ENCODE results near the gene C2orf76.

C2orf76 gene

GRCh38 chr2:119354860-119355259, 11.8 kb downstream of the C2orf76 start:
- H3K27me3 ChIP-seq (ENCODE audit: insufficient read depth, low read length): no peaks in the 10 kb centered on the region
- no peak overlapping the region for H3K4ac ChIP-seq (ENCODE audit: low read depth, low read length)
- H3K4me3 ChIP-seq (ENCODE audit: low read depth, low read length): no peak overlapping the region
- no peak overlapping the region for H3K4me2 ChIP-seq (ENCODE audit: low read length)
- peaks cover 0 to 3% of the 10 kb centered on the region in 2 experiments for H3K4me1 ChIP-seq (ENCODE audit: control insufficient read depth in 1 of 2, insufficient read depth in 2 of 2, low read length in 2 of 2)
- no peaks in the 10 kb centered on the region for H3K79me2 ChIP-seq (ENCODE audit: control insufficient read depth, insufficient read depth, low read length, poor library complexity)
- H3K27ac ChIP-seq (ENCODE audit: low read depth, low read length): no peak overlapping the region
- H3K14ac ChIP-seq (ENCODE audit: low read length): no peak overlapping the region
- H3K79me1 ChIP-seq (ENCODE audit: low read length): no peaks in the 10 kb centered on the region
- no peak overlapping the region for H4K8ac ChIP-seq (ENCODE audit: low read depth, low read length)
- no peak overlapping the region for H2AK5ac ChIP-seq (ENCODE audit: low read length)
- H3K18ac ChIP-seq (ENCODE audit: low read length): no peak overlapping the region
- no peak overlapping the region for H4K12ac ChIP-seq (ENCODE audit: low read depth, low read length)
- no peak overlapping the region for H2AFZ ChIP-seq (ENCODE audit: insufficient read depth, low read length, poor library complexity)
- H3K23ac ChIP-seq (ENCODE audit: low read length): no peak overlapping the region
- no peak overlapping the region for H2BK120ac ChIP-seq (ENCODE audit: insufficient read depth, low read length, poor library complexity)
- H3K36me3 ChIP-seq (ENCODE audit: control insufficient read depth in 1 of 2, insufficient read depth in 2 of 2, low read length in 2 of 2): no peaks in the 10 kb centered on the region
- no peak overlapping the region for H2BK5ac ChIP-seq (ENCODE audit: low read depth, low read length, poor library complexity)
- H3K9ac ChIP-seq (ENCODE audit: low read length): no peak overlapping the region
- H3K9me3 ChIP-seq (ENCODE audit: insufficient read depth, low read depth, low read length): no peaks in the 10 kb centered on the region
- H4K91ac ChIP-seq (ENCODE audit: low read depth, low read length): no peak overlapping the region
- WGBS (ENCODE audit: extremely low coverage, insufficient coverage, insufficient read length): no CpG with 5 or more reads among the region's 1 CpG
- no peak overlapping the region for H2BK12ac ChIP-seq (ENCODE audit: low read length)
- DNase-seq: no peak

- no peak overlapping the region for H4K12ac ChIP-seq (ENCODE audit: low read depth, low read length)
- no peak overlapping the region for H3K18ac ChIP-seq (ENCODE audit: low read length)
- H2BK5ac ChIP-seq (ENCODE audit: low read depth, low read length, poor library complexity): no peak overlapping the region
- H2BK12ac ChIP-seq (ENCODE audit: low read length): no peak overlapping the region
- H2AFZ ChIP-seq (ENCODE audit: insufficient read depth, low read length, poor library complexity): no peak overlapping the region
- H2AK5ac ChIP-seq (ENCODE audit: low read length): no peak overlapping the region
- H3K27ac ChIP-seq (ENCODE audit: low read depth, low read length): no peak overlapping the region
- H2BK120ac ChIP-seq (ENCODE audit: insufficient read depth, low read length, poor library complexity): no peak overlapping the region
- no peak overlapping the region for H3K4me3 ChIP-seq (ENCODE audit: low read depth, low read length)
- H3K14ac ChIP-seq (ENCODE audit: low read length): no peak overlapping the region
- H3K4me2 ChIP-seq (ENCODE audit: low read length): no peak overlapping the region
- no peaks in the 10 kb centered on the region for H3K36me3 ChIP-seq (ENCODE audit: control insufficient read depth in 1 of 2, insufficient read depth in 2 of 2, low read length in 2 of 2)
- no peak overlapping the region for H3K4ac ChIP-seq (ENCODE audit: low read depth, low read length)
- no peaks in the 10 kb centered on the region for H3K79me1 ChIP-seq (ENCODE audit: low read length)
- no peak overlapping the region for H4K91ac ChIP-seq (ENCODE audit: low read depth, low read length)
- no peaks in the 10 kb centered on the region for H3K27me3 ChIP-seq (ENCODE audit: insufficient read depth, low read length)
- no peak overlapping the region for H3K23ac ChIP-seq (ENCODE audit: low read length)
- no peak for DNase-seq
- no peak overlapping the region for H4K8ac ChIP-seq (ENCODE audit: low read depth, low read length)
- no peaks in the 10 kb centered on the region for H3K9me3 ChIP-seq (ENCODE audit: insufficient read depth, low read depth, low read length)
- H3K4me1 ChIP-seq (ENCODE audit: control insufficient read depth in 1 of 2, insufficient read depth in 2 of 2, low read length in 2 of 2): peaks cover 5 to 9% of the 10 kb centered on the region in 2 experiments
- no peak overlapping the region for H3K9ac ChIP-seq (ENCODE audit: low read length)
- no peaks in the 10 kb centered on the region for H3K79me2 ChIP-seq (ENCODE audit: control insufficient read depth, insufficient read depth, low read length, poor library complexity)
Observed at GRCh38 chr2:119352357-119352756, 14.3 kb downstream of the C2orf76 start.

GRCh38 chr2:119350311-119350998, 16.2 kb downstream of the C2orf76 start:
- no peaks in the 10 kb centered on the region for H3K79me2 ChIP-seq (ENCODE audit: control insufficient read depth, insufficient read depth, low read length, poor library complexity)
- no CpG with 5 or more reads among the region's 4 CpGs for WGBS (ENCODE audit: extremely low coverage, insufficient coverage, insufficient read length)
- no peak overlapping the region for H3K4me2 ChIP-seq (ENCODE audit: low read length)
- H3K27me3 ChIP-seq (ENCODE audit: insufficient read depth, low read length): no peaks in the 10 kb centered on the region
- no peak overlapping the region for H3K23ac ChIP-seq (ENCODE audit: low read length)
- no peak overlapping the region for H3K9ac ChIP-seq (ENCODE audit: low read length)
- H2BK12ac ChIP-seq (ENCODE audit: low read length): no peak overlapping the region
- no peaks in the 10 kb centered on the region for H3K9me3 ChIP-seq (ENCODE audit: insufficient read depth, low read depth, low read length)
- no peak overlapping the region for H3K18ac ChIP-seq (ENCODE audit: low read length)
- H3K14ac ChIP-seq (ENCODE audit: low read length): no peak overlapping the region
- no peak overlapping the region for H2BK120ac ChIP-seq (ENCODE audit: insufficient read depth, low read length, poor library complexity)
- peaks cover 5 to 9% of the 10 kb centered on the region in 2 experiments for H3K4me1 ChIP-seq (ENCODE audit: control insufficient read depth in 1 of 2, insufficient read depth in 2 of 2, low read length in 2 of 2)
- no peak overlapping the region for H2AK5ac ChIP-seq (ENCODE audit: low read length)
- no peak overlapping the region for H2BK5ac ChIP-seq (ENCODE audit: low read depth, low read length, poor library complexity)
- no peak overlapping the region for H3K27ac ChIP-seq (ENCODE audit: low read depth, low read length)
- H4K91ac ChIP-seq (ENCODE audit: low read depth, low read length): no peak overlapping the region
- H3K36me3 ChIP-seq (ENCODE audit: control insufficient read depth in 1 of 2, insufficient read depth in 2 of 2, low read length in 2 of 2): no peaks in the 10 kb centered on the region
- no peak overlapping the region for H3K4ac ChIP-seq (ENCODE audit: low read depth, low read length)
- H4K12ac ChIP-seq (ENCODE audit: low read depth, low read length): no peak overlapping the region
- no peak overlapping the region for H2AFZ ChIP-seq (ENCODE audit: insufficient read depth, low read length, poor library complexity)
- H3K4me3 ChIP-seq (ENCODE audit: low read depth, low read length): no peak overlapping the region
- DNase-seq: no peak
- no peaks in the 10 kb centered on the region for H3K79me1 ChIP-seq (ENCODE audit: low read length)
- no peak overlapping the region for H4K8ac ChIP-seq (ENCODE audit: low read depth, low read length)

- Histone ChIP-seq H3K9ac (ENCODE audit: low read length) (no peak overlapping the region), H3K9me3 (ENCODE audit: insufficient read depth, low read depth, low read length) (no peaks in the 10 kb centered on the region), H3K23ac (ENCODE audit: low read length) (no peak overlapping the region), H4K8ac (ENCODE audit: low read depth, low read length) (no peak overlapping the region), H3K79me2 (ENCODE audit: control insufficient read depth, insufficient read depth, low read length, poor library complexity) (no peaks in the 10 kb centered on the region), H3K27ac (ENCODE audit: low read depth, low read length) (no peak overlapping the region), H4K91ac (ENCODE audit: low read depth, low read length) (no peak overlapping the region), H3K18ac (ENCODE audit: low read length) (no peak overlapping the region), H3K4me1 (ENCODE audit: control insufficient read depth in 1 of 2, insufficient read depth in 2 of 2, low read length in 2 of 2) (peaks cover 5 to 9% of the 10 kb centered on the region in 2 experiments), H4K12ac (ENCODE audit: low read depth, low read length) (no peak overlapping the region), H3K36me3 (ENCODE audit: control insufficient read depth in 1 of 2, insufficient read depth in 2 of 2, low read length in 2 of 2) (no peaks in the 10 kb centered on the region), H3K4me3 (ENCODE audit: low read depth, low read length) (no peak overlapping the region), H2BK12ac (ENCODE audit: low read length) (no peak overlapping the region), H3K27me3 (ENCODE audit: insufficient read depth, low read length) (no peaks in the 10 kb centered on the region), H3K4ac (ENCODE audit: low read depth, low read length) (no peak overlapping the region), H2AK5ac (ENCODE audit: low read length) (no peak overlapping the region), H3K79me1 (ENCODE audit: low read length) (no peaks in the 10 kb centered on the region), H2BK120ac (ENCODE audit: insufficient read depth, low read length, poor library complexity) (no peak overlapping the region), H3K14ac (ENCODE audit: low read length) (no peak overlapping the region), H2AFZ (ENCODE audit: insufficient read depth, low read length, poor library complexity) (no peak overlapping the region), H3K4me2 (ENCODE audit: low read length) (no peak overlapping the region), H2BK5ac (ENCODE audit: low read depth, low read length, poor library complexity) (no peak overlapping the region)
- WGBS (ENCODE audit: extremely low coverage, insufficient coverage, insufficient read length): no CpG with 5 or more reads among the region's 6 CpGs
- DNase-seq: no peak
Observed at GRCh38 chr2:119349289-119349688, 17.3 kb downstream of the C2orf76 start.
